NCI-H1436 treated with DMSO at 0.1 percent for 48 hours (cell line): ENCODE results near the gene DEFB112.

Source experiments
- DNase-seq: peaks from one replicate; lab custom pipeline; 2025; lab: John Stamatoyannopoulos, UW

DEFB112 gene

GRCh38 chr6:49995278-49995677 is 54.5 kb downstream of the DEFB112 start:
- no peak for DNase-seq
